NCI-H1105 (cell line): ENCODE results near the gene TSSK6.

ENCODE experiments used
- DNase-seq: peaks from one replicate; lab custom pipeline; 2025; lab: John Stamatoyannopoulos, UW

The TSSK6 gene

GRCh38 chr19:19544954-19545591, 29.7 kb upstream of the TSSK6 start:
- DNase-seq: no peak

GRCh38 chr19:19544257-19544953, 29.1 kb upstream of the TSSK6 start:
- DNase-seq: no peak

- no peak for DNase-seq
These were observed 28.3 kb upstream of the TSSK6 start for GRCh38 chr19:19543640-19544039.

- DNase-seq: no peak
These were observed 27.8 kb upstream of the TSSK6 start for GRCh38 chr19:19543101-19543500.

- no peak for DNase-seq
These were observed 27.2 kb upstream of the TSSK6 start for GRCh38 chr19:19542507-19542906.

GRCh38 chr19:19541616-19542015, 26.3 kb upstream of the TSSK6 start:
- DNase-seq: no peak

- DNase-seq: no peak
These were observed 25.6 kb upstream of the TSSK6 start for GRCh38 chr19:19540715-19541515.

- DNase-seq: no peak
These were observed 24.8 kb upstream of the TSSK6 start for GRCh38 chr19:19540064-19540714.

GRCh38 chr19:19539698-19540063, 24.3 kb upstream of the TSSK6 start:
- DNase-seq: no peak

GRCh38 chr19:19538785-19539166, 23.4 kb upstream of the TSSK6 start:
- no peak for DNase-seq

- peak; percentile 67 for DNase-seq
These were observed 22.9 kb upstream of the TSSK6 start, which contains the start of gene CILP2 for GRCh38 chr19:19538061-19538784. Gene CILP2 (plus strand): TSS chr19:19538265. CDS start chr19:19538350, 85 bp downstream.

GRCh38 chr19:19537075-19538048, 22.0 kb upstream of the TSSK6 start:
- no peak for DNase-seq

GRCh38 chr19:19535311-19536191, 20.2 kb upstream of the TSSK6 start:
- no peak for DNase-seq

GRCh38 chr19:19534556-19535265, 19.4 kb upstream of the TSSK6 start:
- no peak for DNase-seq

GRCh38 chr19:19533841-19534240, 18.5 kb upstream of the TSSK6 start:
- DNase-seq: no peak

- no peak for DNase-seq
These were observed 17.7 kb upstream of the TSSK6 start for GRCh38 chr19:19532806-19533701.

- DNase-seq: peak; percentile 62
These were observed 16.8 kb upstream of the TSSK6 start for GRCh38 chr19:19531951-19532805.
